HG03469 (cell line): ENCODE measurements around the gene NXPE4.
"Not testable (repeated sequence)": the region's sequence is repeated elsewhere in the genome, so short reads cannot be mapped to it uniquely, and the experiment has no call there.

Experiments used
- ATAC-seq: cut with Tn5 transposase; IDR thresholded peaks from one replicate; pipeline ENCODE4 v1.9.1; 2021; ENCODE audit warnings: mild to moderate bottlenecking, moderate library complexity, moderate number of reproducible peaks; ENCODE audit not compliant: unreplicated experiment

NXPE4 gene

DNA sequence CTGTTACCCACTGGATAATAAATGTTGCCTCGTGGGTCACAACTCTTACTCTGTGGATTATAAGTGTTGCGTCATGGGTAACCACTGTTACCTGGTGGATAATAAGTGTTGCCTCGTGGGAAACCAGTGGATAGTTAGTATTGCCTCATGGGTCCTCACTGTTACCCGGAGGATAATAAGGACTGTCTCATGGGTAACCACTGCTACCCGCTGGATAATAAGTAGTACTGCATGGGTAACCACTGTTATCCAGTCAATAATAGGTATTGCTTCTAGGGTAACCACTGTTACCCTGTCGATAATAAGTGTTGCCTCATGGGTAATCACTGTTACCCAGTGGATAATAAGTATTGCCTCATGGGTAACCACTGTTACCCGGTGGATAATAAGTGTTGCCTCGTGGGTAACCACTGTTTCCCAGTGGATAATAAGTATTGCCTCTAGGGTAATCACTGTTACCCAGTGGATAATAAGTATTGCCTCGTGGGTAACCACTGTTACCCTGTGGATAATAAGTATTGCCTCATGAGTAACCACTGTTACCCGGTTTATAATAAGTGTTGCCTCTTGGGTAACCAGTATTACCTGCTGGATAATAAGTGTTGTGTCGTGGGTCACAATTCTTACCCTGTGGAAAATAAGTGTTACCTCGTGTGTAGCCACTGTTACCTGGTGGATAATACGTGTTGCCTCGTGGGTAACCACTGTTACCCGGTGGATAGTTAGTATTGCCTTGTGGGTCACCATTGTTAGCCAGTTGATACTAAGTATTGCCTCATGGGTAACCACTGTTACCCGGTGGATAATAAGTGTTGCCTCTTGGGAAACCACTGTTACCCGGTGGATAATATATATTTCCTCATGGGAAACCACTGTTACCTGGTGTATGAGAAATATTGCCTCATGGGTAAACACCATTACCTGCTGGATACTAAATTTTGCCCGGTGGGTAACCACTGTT lies 15.7 kb upstream of the NXPE4 start:
- no peak for ATAC-seq

DNA sequence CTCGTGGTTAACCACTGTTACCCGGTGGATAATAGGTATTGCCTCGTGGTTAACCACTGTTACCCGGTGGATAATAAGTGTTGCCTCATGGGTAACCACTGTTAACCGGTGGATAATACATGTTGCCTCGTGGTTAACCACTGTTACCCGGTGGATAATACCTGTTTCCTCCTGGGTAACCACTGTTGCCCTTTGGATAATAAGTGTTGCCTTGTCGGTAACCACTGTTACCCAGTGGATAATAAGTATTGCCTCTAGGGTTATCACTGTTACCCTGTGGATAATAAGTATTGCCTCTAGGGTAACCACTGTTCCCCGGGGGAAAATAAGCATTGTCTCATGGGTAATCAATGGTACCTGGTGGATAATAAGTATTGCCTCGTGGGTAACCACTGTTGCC lies 15.0 kb upstream of the NXPE4 start:
- ATAC-seq = no peak

DNA sequence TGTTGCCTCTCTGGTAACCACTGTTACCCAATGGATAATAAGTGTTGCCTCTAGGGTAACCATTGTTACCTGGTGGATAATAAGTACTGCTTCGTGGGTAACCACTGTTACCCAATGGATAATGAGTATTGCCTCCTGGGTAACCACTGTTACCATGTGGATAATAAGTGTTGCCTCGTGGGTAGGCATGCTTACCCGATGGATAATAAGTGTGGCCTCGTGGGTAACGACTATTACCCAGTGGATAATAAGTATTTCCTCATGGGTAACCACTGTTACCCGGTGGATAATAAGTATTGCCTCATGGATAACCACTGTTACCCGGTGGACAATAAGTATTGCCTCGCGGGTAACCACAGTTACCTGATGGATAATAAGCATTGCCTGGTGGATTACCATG lies 13.8 kb upstream of the NXPE4 start:
- ATAC-seq = no peak

- ATAC-seq = not testable (repeated sequence)
These were observed 13.0 kb upstream of the NXPE4 start for GRCh38 chr11:114608605-114609004.

DNA sequence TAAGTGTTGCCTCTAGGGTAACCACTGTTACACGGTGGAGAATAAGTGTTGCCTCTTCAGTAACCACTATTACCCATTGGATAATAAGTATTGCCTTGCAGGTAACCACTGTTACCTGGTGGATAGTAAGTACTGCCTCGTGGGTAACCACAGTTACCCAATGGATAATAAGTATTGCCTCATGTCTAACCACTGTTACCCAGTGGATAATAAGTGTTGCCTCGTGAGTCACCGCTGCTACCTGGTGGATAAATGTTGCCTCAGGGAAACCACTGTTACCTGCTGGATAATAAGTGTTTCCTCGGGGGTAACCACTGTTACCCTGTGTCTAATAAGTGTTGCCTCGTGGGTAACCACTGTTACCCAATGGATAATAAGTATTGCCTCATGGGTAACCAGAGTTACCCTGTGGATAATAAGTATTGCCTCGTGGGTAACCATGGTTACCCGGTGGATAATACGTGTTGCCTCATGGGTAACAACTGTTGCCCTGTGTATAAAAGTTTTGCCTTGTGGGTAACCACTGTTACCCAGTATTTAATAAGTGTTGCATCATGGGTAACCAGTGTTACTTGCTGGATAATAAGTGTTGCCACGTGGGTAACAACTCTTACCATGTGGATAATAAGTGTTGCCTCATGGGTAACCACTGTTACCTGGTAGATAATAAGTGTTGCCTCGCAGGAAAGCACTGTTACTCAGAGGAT lies 12.3 kb upstream of the NXPE4 start:
- ATAC-seq = no peak

- not testable (repeated sequence) for ATAC-seq
These were observed 11.2 kb upstream of the NXPE4 start for GRCh38 chr11:114606802-114607075.

DNA sequence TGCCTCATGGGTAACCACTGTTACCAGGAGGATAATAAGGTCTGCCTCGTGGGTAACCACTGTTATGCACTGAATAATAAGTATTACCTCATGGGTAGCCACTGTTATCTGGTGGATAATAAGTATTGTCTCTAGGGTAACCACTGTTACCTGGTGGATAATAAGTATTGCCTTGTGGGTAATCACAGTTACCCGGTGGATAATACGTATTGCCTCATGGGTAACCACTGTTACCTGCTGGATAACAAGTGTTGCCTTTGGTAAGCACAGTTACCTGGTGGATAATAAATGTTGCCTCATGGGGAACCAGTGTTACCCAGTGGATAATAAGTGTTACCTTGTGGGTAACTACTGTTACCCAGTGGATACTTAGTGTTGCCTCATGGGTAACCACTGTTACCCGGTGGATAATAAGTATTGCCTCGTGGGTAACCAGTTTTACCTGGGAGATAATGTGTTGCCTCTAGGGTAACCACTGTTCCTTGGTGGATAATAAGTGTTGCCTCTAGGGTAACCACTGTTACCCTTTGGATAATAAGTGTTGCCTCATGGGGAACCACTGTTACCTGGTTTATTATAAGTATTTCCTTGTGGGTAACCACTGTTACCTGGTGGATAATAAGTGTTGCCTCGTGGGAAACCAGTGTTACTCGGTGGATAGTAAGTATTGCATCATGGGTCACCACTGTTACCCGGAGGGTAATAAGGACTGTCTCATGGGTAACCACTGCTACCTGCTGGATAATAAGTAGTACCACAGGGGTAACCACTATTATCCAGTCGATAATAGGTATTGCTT lies 10.6 kb upstream of the NXPE4 start:
- ATAC-seq = no peak

DNA sequence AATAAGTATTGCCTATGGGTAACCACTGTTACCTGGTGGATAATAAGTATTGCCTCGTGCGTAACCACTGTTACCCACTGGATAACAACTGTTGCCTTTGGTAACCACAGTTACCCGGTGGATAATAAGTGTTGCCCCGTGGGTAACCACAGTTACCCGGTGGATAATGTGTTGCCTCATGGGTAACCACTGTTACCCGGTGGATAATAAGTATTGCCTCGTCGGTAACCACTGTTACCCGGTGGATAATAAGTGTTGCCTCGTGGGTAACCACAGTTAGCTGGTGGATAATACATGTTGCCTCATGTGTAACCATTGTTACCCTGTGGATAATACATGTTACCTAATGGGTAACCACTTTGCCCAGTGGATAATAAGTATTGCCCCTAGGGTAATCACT lies 9.8 kb upstream of the NXPE4 start:
- ATAC-seq = no peak

DNA sequence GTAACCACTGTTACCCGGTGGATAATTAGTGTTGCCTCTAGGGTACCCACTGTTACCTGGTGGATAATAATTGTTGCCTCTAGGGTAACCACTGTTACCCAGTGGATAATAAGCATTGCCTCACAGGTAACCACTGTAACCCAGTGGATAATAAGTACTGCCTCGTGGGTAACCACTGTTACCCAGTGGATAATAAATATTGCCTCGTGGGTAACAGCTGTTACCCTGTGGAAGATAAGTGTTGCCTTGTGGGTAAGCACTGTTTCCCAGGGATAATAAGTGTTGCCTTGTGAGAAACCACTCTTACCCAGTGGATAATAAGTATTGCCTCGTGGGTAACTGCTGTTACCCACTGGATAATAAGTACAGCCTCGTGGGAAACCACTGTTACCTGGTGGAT lies 9.3 kb upstream of the NXPE4 start:
- no peak for ATAC-seq

DNA sequence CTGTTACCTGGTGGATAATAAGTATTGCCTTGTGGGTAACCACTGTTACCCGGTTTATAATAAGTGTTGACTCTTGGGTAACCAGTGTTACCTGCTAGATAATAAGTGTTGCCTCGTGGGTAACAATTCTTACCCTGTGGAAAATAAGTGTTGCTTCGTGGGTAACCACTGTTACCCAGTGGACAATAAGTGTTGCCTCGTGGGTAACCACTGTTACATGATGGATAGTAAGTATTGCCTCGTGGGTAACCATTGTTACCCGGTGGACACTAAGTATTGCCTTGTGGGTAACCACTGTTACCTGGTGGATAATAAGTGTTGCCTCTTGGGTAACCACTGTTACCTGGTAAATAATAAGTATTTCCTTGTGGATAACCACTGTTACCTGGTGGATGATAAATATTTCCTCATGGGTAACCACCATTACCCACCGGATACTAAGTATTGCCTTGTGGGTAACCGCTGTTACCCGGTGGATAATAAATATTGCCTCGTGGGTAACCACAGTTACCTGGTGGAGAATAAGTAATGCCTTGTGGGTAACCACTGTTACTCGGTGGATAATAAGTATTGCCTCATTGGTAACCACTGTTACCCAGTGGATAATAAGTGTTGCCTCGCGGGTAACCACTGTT lies 8.7 kb upstream of the NXPE4 start:
- no peak for ATAC-seq

DNA sequence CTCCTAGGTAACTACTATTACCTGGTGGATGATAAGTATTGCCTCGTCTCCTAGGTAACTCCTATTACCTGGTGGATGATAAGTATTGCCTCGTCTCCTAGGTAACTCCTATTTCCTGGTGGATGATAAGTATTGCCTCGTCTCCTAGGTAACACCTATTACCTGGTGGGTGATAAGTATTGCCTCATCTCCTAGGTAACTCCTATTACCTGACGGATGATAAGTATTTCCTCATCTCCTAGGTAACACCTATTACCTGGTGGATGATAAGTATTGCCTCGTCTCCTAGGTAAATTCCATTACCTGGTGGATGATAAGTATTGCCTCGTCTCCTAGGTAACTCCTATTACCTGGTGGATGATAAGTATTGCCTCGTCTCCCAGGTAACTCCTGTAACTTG lies 7.6 kb upstream of the NXPE4 start:
- not testable (repeated sequence) for ATAC-seq

- ATAC-seq = no peak
These were observed 2.9 kb upstream of the NXPE4 start for GRCh38 chr11:114598461-114598860.

DNA sequence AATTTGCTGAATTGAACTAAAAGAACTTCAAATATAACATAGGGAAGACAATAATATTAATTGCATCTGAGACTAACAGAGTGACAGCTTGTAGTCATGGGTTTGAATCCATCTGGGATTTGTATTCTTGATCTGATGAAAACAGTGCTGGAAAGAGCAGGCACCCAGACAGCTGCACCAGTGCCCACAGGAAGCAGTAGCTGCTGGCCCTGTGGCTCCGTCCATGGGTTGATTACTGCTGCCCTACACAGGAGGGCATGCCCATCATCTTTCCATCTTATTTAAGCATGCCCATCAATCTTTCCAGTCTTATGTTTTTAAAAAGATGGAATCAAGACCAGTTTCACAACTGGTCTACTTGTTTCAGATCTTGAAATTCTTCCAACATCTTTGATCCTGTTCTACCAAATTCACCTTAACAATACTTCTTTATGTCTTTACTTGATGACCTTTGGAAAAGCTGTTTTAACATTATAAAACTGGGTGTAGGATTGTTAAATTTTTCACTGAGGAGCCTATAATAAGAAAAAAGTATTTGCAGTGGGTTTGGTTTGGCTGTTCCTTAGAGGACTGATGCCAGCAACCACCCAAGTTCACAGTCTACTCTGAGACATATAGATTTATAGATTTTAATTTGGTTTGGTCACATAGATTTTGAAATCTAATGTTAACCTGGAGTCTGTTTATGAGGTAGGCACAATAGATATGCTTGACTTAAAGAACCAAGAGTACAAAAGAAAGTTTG lies 761 bp upstream of the NXPE4 start:
- ATAC-seq = no peak

DNA sequence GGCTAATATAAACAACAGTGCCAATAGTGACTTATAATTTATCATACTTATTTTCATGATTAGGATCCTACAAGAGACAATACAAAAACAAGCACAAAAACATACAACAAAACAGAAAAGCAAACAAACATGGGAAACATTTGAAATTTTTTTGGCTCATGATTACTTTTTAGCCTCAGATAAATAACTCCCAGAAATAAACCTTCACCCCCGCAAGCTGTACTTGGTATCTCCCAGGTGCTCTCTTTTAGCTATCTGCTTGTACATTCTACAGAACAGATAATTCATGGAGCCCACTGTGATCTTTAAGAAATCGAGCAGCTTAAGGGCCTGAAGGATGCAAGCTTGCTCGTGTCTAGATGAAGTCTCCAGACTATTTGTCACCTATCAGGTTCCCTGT lies 883 bp downstream of the NXPE4 start:
- ATAC-seq = no peak

DNA sequence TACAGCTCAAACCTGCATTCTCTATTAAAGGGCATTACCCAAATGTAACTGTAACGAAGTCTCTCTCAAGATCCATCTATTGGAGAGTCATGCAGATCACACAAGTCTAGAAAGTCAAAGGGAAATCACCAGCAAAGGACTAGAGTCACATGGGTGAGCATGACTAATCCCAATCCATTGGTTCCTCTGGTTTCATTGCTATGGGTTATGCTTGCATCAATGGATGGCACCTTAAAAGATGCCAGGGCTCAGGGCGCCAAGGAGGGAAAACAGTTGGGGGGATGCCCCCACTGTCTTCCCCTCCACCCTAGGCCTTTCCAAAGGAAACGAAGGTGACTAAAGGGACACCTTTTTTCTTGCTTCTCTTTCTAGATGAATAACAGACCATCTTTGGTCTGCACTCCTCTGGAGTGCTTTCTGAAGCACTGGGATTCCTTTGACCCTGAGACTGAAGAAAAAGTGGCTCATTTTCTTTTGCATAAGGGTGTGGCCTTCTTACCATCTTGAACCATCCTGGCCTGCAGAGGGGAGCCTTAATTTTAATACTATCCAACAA lies 8.1 kb downstream of the NXPE4 start:
- no peak for ATAC-seq

DNA sequence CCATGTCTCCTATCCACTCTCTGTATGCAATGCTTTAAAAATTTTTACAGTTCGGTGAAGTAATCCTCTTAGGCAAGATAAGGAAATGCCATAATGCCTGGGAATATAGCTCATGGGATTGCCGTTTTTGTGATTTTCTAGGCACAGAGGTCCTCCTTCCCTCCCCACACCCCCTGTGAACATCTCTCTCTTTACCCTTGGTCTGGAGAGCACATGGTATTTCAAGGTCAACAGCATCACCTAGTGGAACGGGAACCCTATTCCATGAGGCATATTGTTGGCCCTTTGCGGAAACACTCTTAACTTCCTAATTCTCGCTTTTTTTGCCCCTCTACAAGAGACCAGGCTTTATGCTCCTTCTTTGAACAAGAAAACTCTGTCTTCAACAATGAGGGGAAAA lies 8.8 kb downstream of the NXPE4 start:
- no peak for ATAC-seq

GRCh38 chr11:114571712-114572111 lies 23.9 kb downstream of the NXPE4 start:
- ATAC-seq = no peak

DNA sequence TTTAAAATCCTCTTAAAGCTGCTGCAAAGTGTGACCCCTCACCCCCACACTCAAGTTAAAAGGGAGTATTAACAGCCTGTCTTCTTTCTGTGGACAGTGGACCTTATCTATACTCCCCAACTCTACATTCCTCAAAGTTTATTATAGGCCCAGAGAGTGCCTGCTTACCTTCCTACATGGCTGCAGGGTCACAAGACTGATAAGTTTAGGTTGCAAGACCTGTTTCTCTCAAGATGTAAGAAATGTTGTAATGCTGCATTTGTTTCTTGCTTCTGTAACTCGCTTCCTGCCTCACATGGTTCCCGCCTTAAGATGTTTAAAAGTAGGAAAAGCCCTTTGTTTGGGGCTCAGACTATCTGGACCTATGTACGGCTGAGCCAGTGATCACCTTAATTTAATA lies 25.8 kb downstream of the NXPE4 start:
- no peak for ATAC-seq

DNA sequence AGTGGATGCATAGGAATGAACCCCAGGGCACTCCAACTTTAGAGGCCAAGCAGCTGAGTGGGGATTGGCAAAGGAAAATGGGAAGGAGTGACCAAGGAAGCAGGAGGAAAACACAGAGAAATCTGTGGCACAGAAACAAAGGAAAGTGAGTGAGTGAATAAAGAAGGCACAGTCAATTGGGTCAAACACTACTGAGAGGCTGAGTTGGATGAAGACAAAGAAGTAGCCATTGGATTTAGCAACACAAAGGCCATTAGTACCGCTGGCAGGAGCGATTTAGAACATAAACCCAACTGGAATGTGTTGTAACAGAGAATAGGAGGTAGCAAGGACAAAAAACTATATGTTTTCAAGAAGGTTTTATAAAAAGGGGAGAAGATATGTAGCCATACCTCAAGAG lies 29.3 kb downstream of the NXPE4 start:
- no peak for ATAC-seq

GRCh38 chr11:114564831-114565230 lies 30.8 kb downstream of the NXPE4 start:
- ATAC-seq = no peak
